WI38 (cell line): ENCODE data around the gene BLVRA.
"Not testable (repeated sequence)": the region's sequence is repeated elsewhere in the genome, so short reads cannot be mapped to it uniquely, and the experiment has no call there.

Source experiments
- H3K4me3 ChIP-seq: 2 replicates; pipeline ENCODE4 v1.5.1; 2011; ENCODE audit warnings: low read depth, mild to moderate bottlenecking, control low read depth, low read length
- CTCF ChIP-seq: IDR thresholded peaks from 2 replicates; pipeline ENCODE4 v1.5.1; 2012; ENCODE audit warnings: low read depth, mild to moderate bottlenecking, control low read depth, low read length

The BLVRA gene

DNA sequence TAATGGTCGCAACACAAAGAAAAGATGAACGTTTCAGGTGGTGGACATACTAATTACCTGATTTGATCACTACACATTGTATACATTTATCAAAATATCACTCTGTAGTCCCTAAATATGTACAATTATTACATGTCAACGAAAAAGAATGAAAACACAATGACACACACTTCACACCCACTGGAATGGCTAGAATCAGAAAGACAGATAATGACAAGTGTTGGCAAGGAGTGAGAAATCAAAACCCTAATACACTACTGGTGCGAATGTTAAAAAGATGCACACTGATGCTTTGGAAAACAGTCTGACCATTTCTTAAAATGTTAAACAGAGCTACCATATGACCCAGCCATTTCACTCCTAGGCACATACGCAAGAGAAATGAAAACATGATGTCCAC is 31.5 kb upstream of the BLVRA start:
- no peak for TF ChIP-seq CTCF
- H3K4me3 ChIP-seq: no peak overlapping the region

- H3K4me3 ChIP-seq: no peak overlapping the region
- TF ChIP-seq CTCF: no peak
These were observed 31.0 kb upstream of the BLVRA start for GRCh38 chr7:43727494-43727893.

DNA sequence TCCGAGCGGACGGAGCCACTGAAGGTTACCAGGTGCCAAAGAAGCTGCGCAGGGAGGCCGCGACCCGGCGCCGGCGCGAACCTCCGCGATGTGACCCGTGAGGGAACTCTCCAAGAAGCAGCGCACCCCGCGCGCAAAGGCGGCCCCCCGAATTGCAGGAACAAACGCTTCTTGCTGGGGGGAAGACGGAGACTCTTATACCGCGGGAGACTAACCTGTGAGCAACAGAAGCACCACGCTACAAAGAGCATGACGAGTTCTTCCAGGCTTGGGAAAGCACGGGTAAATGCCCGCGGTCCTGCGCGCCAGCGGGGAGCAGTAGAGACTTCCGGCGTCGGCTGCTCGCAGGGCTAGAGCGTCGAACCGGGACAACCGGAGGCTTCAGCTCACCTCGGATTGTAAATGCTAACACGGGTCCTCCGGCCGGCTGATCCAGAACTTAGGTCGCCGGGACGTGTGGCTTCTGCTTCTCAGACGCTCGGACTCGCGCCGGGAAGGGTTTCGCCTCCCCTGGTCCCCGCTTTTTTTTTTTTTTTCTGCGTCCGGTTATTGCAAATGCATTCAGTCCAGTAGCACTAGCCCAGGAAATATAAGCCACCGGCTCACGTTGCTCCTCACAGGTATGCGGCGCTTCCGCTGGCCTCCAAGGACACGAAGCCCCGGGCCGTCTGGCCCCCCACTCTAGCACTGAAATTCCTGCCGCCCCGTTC is 29.1 kb upstream of the BLVRA start, which contains the start of gene COA1:
TSS of gene COA1 (minus strand) at position 310 of the 710 bp plus-strand sequence. CDS start 80,909 bp downstream, outside the sequence.
- H3K4me3 ChIP-seq: peak within 1 kb of the TSS; percentile 91
- no peak for TF ChIP-seq CTCF

GRCh38 chr7:43729924-43730248 is 28.6 kb upstream of the BLVRA start:
- TF ChIP-seq CTCF: no peak

GRCh38 chr7:43731494-43731893 is 27.0 kb upstream of the BLVRA start:
- not testable (repeated sequence) for H3K4me3 ChIP-seq

More at GRCh38 chr7:43729924-43730248, 28.6 kb upstream of the BLVRA start:
- peak overlapping the region; percentile 91 for H3K4me3 ChIP-seq

GRCh38 chr7:43734575-43735332 is 23.7 kb upstream of the BLVRA start:
- H3K4me3 ChIP-seq: not testable (repeated sequence)

DNA sequence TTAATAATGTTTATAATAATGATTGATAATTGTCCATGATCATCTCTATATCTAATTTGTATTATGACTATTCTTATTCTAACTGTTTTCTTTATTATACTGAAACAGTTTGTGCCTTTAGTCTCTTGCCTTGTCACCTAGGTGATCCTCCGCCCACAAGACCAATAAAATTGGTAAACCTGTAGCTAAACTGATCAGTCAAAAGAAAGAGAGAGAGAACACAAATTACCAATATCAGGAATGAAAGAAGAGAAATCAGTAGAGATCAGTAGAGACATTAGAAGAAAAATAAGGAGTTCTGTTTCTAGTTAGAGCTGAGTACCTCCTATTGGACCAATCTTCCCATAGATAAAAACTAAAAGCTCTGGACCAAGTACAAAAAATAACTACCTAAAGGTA is 23.1 kb upstream of the BLVRA start:
- H3K4me3 ChIP-seq: no peak overlapping the region
- no peak for TF ChIP-seq CTCF

- no peak overlapping the region for H3K4me3 ChIP-seq
- no peak for TF ChIP-seq CTCF
These were observed 22.5 kb upstream of the BLVRA start for GRCh38 chr7:43735802-43736603.
